ENCODE measurements around the gene TMEM263.

DNA sequence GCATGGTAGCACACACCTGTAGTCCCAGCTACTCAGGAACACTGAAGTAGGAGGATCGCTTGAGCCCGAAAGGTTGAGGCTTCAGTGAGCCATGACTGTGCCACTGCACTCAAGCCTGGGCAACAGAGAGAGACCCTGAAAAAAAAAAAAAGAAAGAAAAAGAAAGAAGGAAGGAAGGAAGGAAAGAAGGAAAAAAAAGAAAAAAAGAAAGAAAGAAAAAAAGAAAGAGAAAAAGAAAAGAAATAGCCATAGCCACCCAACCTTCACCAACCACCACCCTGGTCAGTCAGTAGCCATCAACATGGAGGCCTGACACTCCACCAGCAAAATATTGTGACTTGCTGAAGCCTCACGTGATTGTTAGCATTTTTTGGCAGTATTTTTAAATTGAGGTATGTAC is 21.4 kb upstream of the TMEM263 start:
- TF ChIP-seq, protein P1, sequence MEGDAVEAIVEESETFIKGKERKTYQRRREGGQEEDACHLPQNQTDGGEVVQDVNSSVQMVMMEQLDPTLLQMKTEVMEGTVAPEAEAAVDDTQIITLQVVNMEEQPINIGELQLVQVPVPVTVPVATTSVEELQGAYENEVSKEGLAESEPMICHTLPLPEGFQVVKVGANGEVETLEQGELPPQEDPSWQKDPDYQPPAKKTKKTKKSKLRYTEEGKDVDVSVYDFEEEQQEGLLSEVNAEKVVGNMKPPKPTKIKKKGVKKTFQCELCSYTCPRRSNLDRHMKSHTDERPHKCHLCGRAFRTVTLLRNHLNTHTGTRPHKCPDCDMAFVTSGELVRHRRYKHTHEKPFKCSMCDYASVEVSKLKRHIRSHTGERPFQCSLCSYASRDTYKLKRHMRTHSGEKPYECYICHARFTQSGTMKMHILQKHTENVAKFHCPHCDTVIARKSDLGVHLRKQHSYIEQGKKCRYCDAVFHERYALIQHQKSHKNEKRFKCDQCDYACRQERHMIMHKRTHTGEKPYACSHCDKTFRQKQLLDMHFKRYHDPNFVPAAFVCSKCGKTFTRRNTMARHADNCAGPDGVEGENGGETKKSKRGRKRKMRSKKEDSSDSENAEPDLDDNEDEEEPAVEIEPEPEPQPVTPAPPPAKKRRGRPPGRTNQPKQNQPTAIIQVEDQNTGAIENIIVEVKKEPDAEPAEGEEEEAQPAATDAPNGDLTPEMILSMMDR (conservative IDR thresholded peaks at IDR 0.05; ENCODE audit: low read length), result no peak
- no peak for TF ChIP-seq EZH2phosphoT487 (IDR thresholded peaks at IDR 0.05; ENCODE audit: borderline replicate concordance, low read depth, low read length)

All from OCI-LY7 (cell line).